ENCODE data around the gene ATP7A.

The ATP7A gene

GRCh38 chrX:78092296-78092695 lies 181.8 kb downstream of the ATP7A start:
- no peak overlapping the region for H3K4me3 ChIP-seq (ENCODE audit: low read depth, low read length)

DNA sequence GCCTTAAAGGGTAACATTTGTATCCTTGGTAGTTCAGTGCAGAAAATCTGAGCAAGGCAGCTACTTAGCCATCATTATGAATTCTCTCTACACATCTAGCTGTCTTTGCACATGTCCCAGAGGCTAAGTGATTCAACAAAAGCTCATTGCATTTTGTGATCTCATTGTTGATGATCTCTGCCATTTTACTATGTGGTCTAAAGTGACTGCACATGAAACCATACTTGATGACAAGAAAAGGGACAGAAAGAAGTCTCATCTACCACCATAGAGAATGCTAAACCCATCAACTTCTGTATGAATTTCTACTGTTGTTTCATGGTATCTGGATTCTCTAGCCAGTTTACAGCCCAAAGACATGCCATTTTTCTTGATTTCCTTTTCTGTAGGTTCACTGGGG lies 187.6 kb downstream of the ATP7A start:
- no peak for DNase-seq (ENCODE audit: low read depth)
- no peak overlapping the region for H3K4me3 ChIP-seq (ENCODE audit: low read depth, low read length)

More at GRCh38 chrX:78092296-78092695, 181.8 kb downstream of the ATP7A start:
- DNase-seq (ENCODE audit: low read depth): no peak
